ENCODE data around the gene EPC1. TPM values are rescaled to one million over a fixed set of nuclear protein-coding genes. Genes with fewer than 3 reads are reported as not detected.

Gene EPC1
- total RNA-seq, 2 donors from 2014 or later = 40.2 to 48.5 TPM

- H3K27me3 ChIP-seq (replicated peaks; ENCODE audit: insufficient read depth) = no peaks in the 10 kb centered on the region
- H3K4me3 ChIP-seq = no peak overlapping the region
- DNase-seq (ENCODE audit: low spot score) (no peak), ATAC-seq (ENCODE audit: insufficient number of reproducible peaks, low FRiP score, low read depth) (no peak)
- H3K27ac ChIP-seq = no peak overlapping the region
- no peak for TF ChIP-seq CTCF (IDR thresholded peaks at IDR 0.05)
- peaks cover 56 to 94% of the 10 kb centered on the region in 2 donors for H3K4me1 ChIP-seq (ENCODE audit: control insufficient read depth in 1 of 2, low read depth in 2 of 2)
- no peaks in the 10 kb centered on the region for H3K9me3 ChIP-seq
- H3K36me3 ChIP-seq = no peaks in the 10 kb centered on the region
Measured at GRCh38 chr10:32331606-32332005, 15.4 kb downstream of the EPC1 start.

- TF ChIP-seq CTCF (IDR thresholded peaks at IDR 0.05) = no peak
- peaks cover 67 to 96% of the 10 kb centered on the region in 2 donors for H3K4me1 ChIP-seq (ENCODE audit: control insufficient read depth in 1 of 2, low read depth in 2 of 2)
- H3K27ac ChIP-seq = no peak overlapping the region
- DNase-seq (ENCODE audit: low spot score) (no peak), ATAC-seq (ENCODE audit: insufficient number of reproducible peaks, low FRiP score, low read depth) (no peak)
- H3K9me3 ChIP-seq = no peaks in the 10 kb centered on the region
- H3K27me3 ChIP-seq (replicated peaks; ENCODE audit: insufficient read depth) = no peaks in the 10 kb centered on the region
- H3K36me3 ChIP-seq = no peaks in the 10 kb centered on the region
- no peak overlapping the region for H3K4me3 ChIP-seq
Measured at GRCh38 chr10:32330214-32330613, 16.7 kb downstream of the EPC1 start.

- H3K9me3 ChIP-seq = no peaks in the 10 kb centered on the region
- H3K4me1 ChIP-seq (ENCODE audit: control insufficient read depth in 1 of 2, low read depth in 2 of 2) = peaks cover 58 to 90% of the 10 kb centered on the region in 2 donors
- H3K36me3 ChIP-seq = no peaks in the 10 kb centered on the region
- DNase-seq (ENCODE audit: low spot score) (no peak), ATAC-seq (ENCODE audit: insufficient number of reproducible peaks, low FRiP score, low read depth) (no peak)
- H3K27me3 ChIP-seq (replicated peaks; ENCODE audit: insufficient read depth) = no peaks in the 10 kb centered on the region
- H3K27ac ChIP-seq = no peak overlapping the region
- no peak overlapping the region for H3K4me3 ChIP-seq
- no peak for TF ChIP-seq CTCF (IDR thresholded peaks at IDR 0.05)
Measured at GRCh38 chr10:32329061-32329460, 17.9 kb downstream of the EPC1 start.

GRCh38 chr10:32328499-32328898 is 18.5 kb downstream of the EPC1 start:
- H3K27ac ChIP-seq = no peak overlapping the region
- TF ChIP-seq CTCF (IDR thresholded peaks at IDR 0.05) = no peak
- no peaks in the 10 kb centered on the region for H3K36me3 ChIP-seq
- ATAC-seq (ENCODE audit: insufficient number of reproducible peaks, low FRiP score, low read depth) (no peak), DNase-seq (ENCODE audit: low spot score) (no peak)
- peaks cover 56 to 89% of the 10 kb centered on the region in 2 donors for H3K4me1 ChIP-seq (ENCODE audit: control insufficient read depth in 1 of 2, low read depth in 2 of 2)
- no peak overlapping the region for H3K4me3 ChIP-seq
- no peaks in the 10 kb centered on the region for H3K9me3 ChIP-seq
- H3K27me3 ChIP-seq (replicated peaks; ENCODE audit: insufficient read depth) = no peaks in the 10 kb centered on the region

- Histone ChIP-seq H3K4me3 (no peak overlapping the region), H3K27me3 (replicated peaks; ENCODE audit: insufficient read depth) (no peaks in the 10 kb centered on the region), H3K27ac (no peak overlapping the region), H3K9me3 (no peaks in the 10 kb centered on the region), H3K36me3 (no peaks in the 10 kb centered on the region), H3K4me1 (ENCODE audit: control insufficient read depth in 1 of 2, low read depth in 2 of 2) (peaks cover 58 to 88% of the 10 kb centered on the region in 2 donors)
- ATAC-seq (ENCODE audit: insufficient number of reproducible peaks, low FRiP score, low read depth) (no peak), DNase-seq (ENCODE audit: low spot score) (no peak)
- TF ChIP-seq CTCF (IDR thresholded peaks at IDR 0.05) = no peak
Measured at GRCh38 chr10:32327364-32327691, 19.6 kb downstream of the EPC1 start.

Measured in thoracic aorta (tissue), 2 donors.